Bronchial epithelial cell (primary cell): ENCODE results near the gene VWA5B1. TPM values are rescaled to one million over a fixed set of nuclear protein-coding genes. Genes with fewer than 3 reads are reported as not detected.

ENCODE experiments used
- DNase-seq: peaks from one replicate; pipeline ENCODE4 v3.0.0-alpha.2; 2010; ENCODE audit warnings: low read depth
- FAIRE-seq: peaks from 2 replicates; lab custom pipeline; 2011; peaks lifted over from hg19 to GRCh38; lab: Jason Lieb, UNC
- H3K27me3 ChIP-seq: 2 replicates; pipeline ENCODE4 v1.5.1; 2011; ENCODE audit warnings: low read length; ENCODE audit not compliant: control insufficient read depth, insufficient read depth
- H3K36me3 ChIP-seq: 2 replicates; pipeline ENCODE4 v1.5.1; 2011; ENCODE audit warnings: low read length; ENCODE audit not compliant: control insufficient read depth, insufficient read depth
- H3K4me3 ChIP-seq: 2 replicates; pipeline ENCODE4 v1.5.1; 2011; ENCODE audit warnings: mild to moderate bottlenecking, low read depth, low read length, control low read depth
- total RNA-seq: library from RNA; depleted of rRNA; stranded (reverse); fragments of >200 nt; gene quantifications from 2 replicates; pipeline ENCODE4 v1.2.1, GENCODE V29; 2014
- TF ChIP-seq, protein P1 (sequence below): IDR thresholded peaks from 2 replicates; pipeline ENCODE4 v1.5.1; 2011; ENCODE audit warnings: mild to moderate bottlenecking, moderate library complexity, low read length, control low read depth, inconsistent platforms; ENCODE audit not compliant: insufficient read depth, severe bottlenecking

VWA5B1 gene
- total RNA-seq, 1 donor from 2014 or later, result not detected

DNA sequence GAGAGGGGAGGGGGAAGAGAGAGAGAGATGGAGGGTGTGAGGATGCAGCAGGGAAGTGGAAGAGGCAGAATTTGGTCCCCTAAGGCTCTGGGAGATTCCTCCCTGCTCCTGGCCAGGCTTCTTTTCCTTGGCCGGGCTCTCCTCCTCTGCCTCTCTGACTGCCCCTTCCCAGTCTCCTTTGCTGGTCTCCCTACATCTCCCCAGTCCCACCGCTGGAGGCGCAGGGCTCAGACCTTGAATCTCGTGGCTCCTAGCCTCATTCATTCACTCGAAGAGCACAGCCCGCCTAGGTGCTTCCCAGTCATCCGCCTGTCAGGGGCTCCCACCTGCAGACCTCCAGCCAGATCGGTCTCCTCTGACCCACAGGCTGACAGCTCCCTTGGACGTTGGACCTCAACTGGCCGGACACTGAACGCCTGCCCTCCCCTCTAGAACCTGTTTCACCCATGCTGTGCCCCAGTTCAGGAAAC is 76.5 kb downstream of the VWA5B1 start:
- TF ChIP-seq, protein P1, sequence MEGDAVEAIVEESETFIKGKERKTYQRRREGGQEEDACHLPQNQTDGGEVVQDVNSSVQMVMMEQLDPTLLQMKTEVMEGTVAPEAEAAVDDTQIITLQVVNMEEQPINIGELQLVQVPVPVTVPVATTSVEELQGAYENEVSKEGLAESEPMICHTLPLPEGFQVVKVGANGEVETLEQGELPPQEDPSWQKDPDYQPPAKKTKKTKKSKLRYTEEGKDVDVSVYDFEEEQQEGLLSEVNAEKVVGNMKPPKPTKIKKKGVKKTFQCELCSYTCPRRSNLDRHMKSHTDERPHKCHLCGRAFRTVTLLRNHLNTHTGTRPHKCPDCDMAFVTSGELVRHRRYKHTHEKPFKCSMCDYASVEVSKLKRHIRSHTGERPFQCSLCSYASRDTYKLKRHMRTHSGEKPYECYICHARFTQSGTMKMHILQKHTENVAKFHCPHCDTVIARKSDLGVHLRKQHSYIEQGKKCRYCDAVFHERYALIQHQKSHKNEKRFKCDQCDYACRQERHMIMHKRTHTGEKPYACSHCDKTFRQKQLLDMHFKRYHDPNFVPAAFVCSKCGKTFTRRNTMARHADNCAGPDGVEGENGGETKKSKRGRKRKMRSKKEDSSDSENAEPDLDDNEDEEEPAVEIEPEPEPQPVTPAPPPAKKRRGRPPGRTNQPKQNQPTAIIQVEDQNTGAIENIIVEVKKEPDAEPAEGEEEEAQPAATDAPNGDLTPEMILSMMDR, result peak; percentile 73
- Histone ChIP-seq H3K36me3 (no peaks in the 10 kb centered on the region), H3K4me3 (no peak overlapping the region), H3K27me3 (peaks cover 23% of the 10 kb centered on the region)
- DNase-seq, result peak; percentile 31
- no peak for FAIRE-seq

- no peak overlapping the region for H3K4me3 ChIP-seq
- TF ChIP-seq, protein P1, result no peak
- DNase-seq (no peak), FAIRE-seq (no peak)
- no peaks in the 10 kb centered on the region for H3K36me3 ChIP-seq
- H3K27me3 ChIP-seq, result peaks cover 23% of the 10 kb centered on the region
Observed at GRCh38 chr1:20367626-20368025, 77.0 kb downstream of the VWA5B1 start.

DNA sequence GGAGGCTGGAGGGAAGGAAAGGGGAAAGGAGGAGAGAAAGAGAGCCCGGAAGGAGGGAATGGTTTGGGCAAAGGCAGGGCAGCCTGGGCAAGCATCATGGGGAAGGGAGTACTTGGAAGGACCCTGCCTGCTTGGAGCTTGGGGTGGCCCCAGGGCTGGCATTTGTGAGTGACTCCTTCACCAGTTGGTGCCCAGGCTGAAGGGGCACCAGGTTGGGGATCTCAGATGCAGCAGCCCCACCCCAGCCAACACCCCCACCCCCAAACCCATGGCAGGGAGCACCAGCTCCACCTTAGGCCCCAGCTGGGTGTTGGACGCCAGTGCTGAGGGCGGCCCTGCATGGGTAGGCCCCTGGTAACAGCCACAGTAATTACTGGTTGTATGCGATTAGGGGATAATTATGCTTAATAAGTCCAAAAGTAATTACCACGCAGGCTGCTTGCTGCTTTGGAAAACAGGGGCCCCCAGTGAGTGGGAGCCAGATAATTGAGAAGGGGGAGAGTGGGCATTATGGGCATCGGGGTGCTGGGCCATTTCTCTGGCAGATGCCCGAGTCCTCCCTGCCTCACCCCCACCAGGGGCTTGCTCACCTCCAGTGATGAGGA is 78.3 kb downstream of the VWA5B1 start:
- FAIRE-seq, result no peak
- H3K4me3 ChIP-seq, result no peak overlapping the region
- DNase-seq, result no peak
- TF ChIP-seq, protein P1, result no peak
- peaks cover 23% of the 10 kb centered on the region for H3K27me3 ChIP-seq
- no peaks in the 10 kb centered on the region for H3K36me3 ChIP-seq

DNA sequence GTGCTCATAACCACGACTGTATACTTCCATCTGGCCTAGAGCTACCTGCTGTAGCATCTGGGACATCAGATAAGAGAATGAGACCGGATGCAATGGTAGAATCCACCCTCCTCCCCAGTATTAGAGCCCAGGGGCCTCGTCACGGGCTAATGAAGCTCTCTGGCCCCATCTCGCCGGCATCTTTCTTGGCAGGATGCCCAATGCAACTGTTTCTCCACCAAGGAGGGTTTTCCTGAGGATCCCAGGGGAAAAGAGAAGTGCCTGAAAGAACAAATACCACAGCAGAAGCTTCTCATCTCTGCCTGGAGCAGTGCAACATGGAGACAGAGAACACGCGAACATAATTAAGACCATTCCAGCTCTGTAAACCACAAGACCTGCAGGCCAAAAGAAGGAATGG is 80.0 kb downstream of the VWA5B1 start:
- no peak for DNase-seq
- TF ChIP-seq, protein P1, result no peak
- no peak for FAIRE-seq
- Histone ChIP-seq H3K36me3 (no peaks in the 10 kb centered on the region), H3K27me3 (peaks cover 18% of the 10 kb centered on the region), H3K4me3 (no peak overlapping the region)

DNA sequence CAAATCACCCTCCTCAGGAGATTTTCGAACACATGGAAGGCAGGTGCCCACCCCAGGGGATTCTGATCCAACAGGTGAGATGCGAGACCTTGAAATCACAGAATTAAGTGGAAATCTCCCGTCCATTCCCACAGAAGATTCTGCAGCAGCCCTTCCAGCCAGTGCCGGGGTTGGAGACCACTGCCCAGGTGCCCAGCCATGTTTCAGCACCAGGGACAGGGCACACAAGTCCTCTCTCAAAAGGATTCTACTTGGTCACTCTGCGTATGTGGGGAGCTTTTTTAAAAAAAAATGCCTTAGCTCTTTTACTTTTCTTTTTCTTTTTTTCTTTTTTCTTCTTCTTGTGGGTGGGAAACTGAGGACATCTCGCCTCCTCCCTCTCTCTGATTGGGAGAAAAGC is 80.7 kb downstream of the VWA5B1 start:
- Histone ChIP-seq H3K36me3 (no peaks in the 10 kb centered on the region), H3K27me3 (peaks cover 12% of the 10 kb centered on the region), H3K4me3 (no peak overlapping the region)
- TF ChIP-seq, protein P1, result no peak
- FAIRE-seq (no peak), DNase-seq (no peak)

GRCh38 chr1:20371883-20372282 is 81.2 kb downstream of the VWA5B1 start:
- no peak for FAIRE-seq
- H3K4me3 ChIP-seq, result no peak overlapping the region
- no peak for DNase-seq
- TF ChIP-seq, protein P1, result no peak
- peaks cover 12% of the 10 kb centered on the region for H3K27me3 ChIP-seq
- no peaks in the 10 kb centered on the region for H3K36me3 ChIP-seq
